K562 (cell line): ENCODE results near the gene ARL6IP6. TPM values are rescaled to one million over a fixed set of nuclear protein-coding genes. Genes with fewer than 3 reads are reported as not detected.

Experiments used
- ATAC-seq: fragments of 200-7000 bp; cut with Tn5 transposase; 3 replicates; pipeline ENCODE4 v1.9.1; 2020; ENCODE audit warnings: moderate library complexity
- BruUV-seq: library from RNA; stranded (reverse); fragments of 400-500 nt; replicated peaks from 2 replicates; lab custom pipeline; 2021; lab: Mats Ljungman, UMichigan
- CTCF ChIA-PET: fragments of 300-600 bp; formaldehyde crosslinking; extraction: SDS; loops from one replicate; lab custom pipeline; 2021; ENCODE audit warnings: low intra/inter-chr PET ratio; lab: Yijun Ruan, JAX
- POLR2A ChIA-PET: fragments of 300-600, 350-650 bp; sonication (Branson Sonifier 250); formaldehyde crosslinking; extraction: SDS; loops from one replicate; lab custom pipeline; 2021; ENCODE audit warnings: antibody characterized with exemption, inconsistent platforms; lab: Yijun Ruan, JAX
- DNase-seq, 4 experiments: peaks; one replicate each; pipeline versions ENCODE4 v3.0.0 to v3.0.0-alpha.2; 2011 to 2018; ENCODE audit warnings: low spot score in 3 of 4, mixed read lengths in 3 of 4; ENCODE audit errors: extremely low read depth in 1 of 4
- FAIRE-seq: peaks from 2 replicates; lab custom pipeline; 2011; peaks lifted over from hg19 to GRCh38; lab: Jason Lieb, UNC
- H2AFZ ChIP-seq: 2 replicates; pipeline ENCODE4 v1.6.0; 2011; ENCODE audit warnings: low read depth, low read length, control low read depth, inconsistent platforms
- H3K27ac ChIP-seq: fragments of 200-600 bp; 3 replicates; pipeline ENCODE4 v1.8.0; 2011; ENCODE audit warnings: low read depth, mild to moderate bottlenecking, control low read depth, inconsistent platforms, low read length, moderate library complexity, mixed read lengths; ENCODE audit errors: extremely low read depth
- H3K27me3 ChIP-seq, 2 experiments: fragments of 300-600 bp in 1 of 2; 2 replicates in 1 of 2; 3 replicates in 1 of 2; pipeline versions ENCODE4 v1.6.0 to v1.8.0; 2011; ENCODE audit warnings: inconsistent platforms in 2 of 2, low read length in 2 of 2, mild to moderate bottlenecking in 1 of 2, mixed read lengths in 1 of 2, moderate library complexity in 1 of 2; ENCODE audit not compliant: control insufficient read depth in 2 of 2, insufficient read depth in 2 of 2
- H3K36me3 ChIP-seq: fragments of 300-600 bp; 3 replicates; pipeline ENCODE4 v1.8.0; 2011; ENCODE audit warnings: mild to moderate bottlenecking, low read length, inconsistent platforms; ENCODE audit not compliant: control insufficient read depth, insufficient read depth
- H3K4me1 ChIP-seq, 2 experiments: fragments of 200-600 bp in 1 of 2; replicated peaks in 1 of 2; 2 replicates in 1 of 2; 3 replicates in 1 of 2; pipeline versions ENCODE4 v1.5.1 to v1.8.0; 2011; ENCODE audit warnings: inconsistent platforms in 2 of 2, low read length in 2 of 2, mild to moderate bottlenecking in 1 of 2, mixed read lengths in 1 of 2, moderate library complexity in 1 of 2; ENCODE audit not compliant: control insufficient read depth in 2 of 2, insufficient read depth in 2 of 2
- H3K4me2 ChIP-seq: 2 replicates; pipeline ENCODE4 v1.6.1; 2011; ENCODE audit warnings: low read length, control low read depth, inconsistent platforms, mixed read lengths; ENCODE audit not compliant: insufficient read depth
- H3K4me3 ChIP-seq: fragments of 200-600 bp; sonication (generic), shearing (Covaris generic); 2 replicates; pipeline ENCODE4 v1.5.1; 2016; ENCODE audit warnings: control low read depth, inconsistent platforms
- H3K79me2 ChIP-seq: fragments of 200-600 bp; 3 replicates; pipeline ENCODE4 v1.8.0; 2011; ENCODE audit warnings: low read length, inconsistent platforms; ENCODE audit not compliant: control insufficient read depth, insufficient read depth
- H3K9ac ChIP-seq, 2 experiments: 2 replicates each; pipeline versions ENCODE4 v1.6.0 to v1.6.1; 2011; ENCODE audit warnings: low read depth in 2 of 2, low read length in 2 of 2, control low read depth in 1 of 2, inconsistent platforms in 1 of 2, mild to moderate bottlenecking in 1 of 2, mixed read lengths in 1 of 2; ENCODE audit not compliant: insufficient read depth in 1 of 2
- H3K9me1 ChIP-seq: one replicate; pipeline ENCODE4 v1.6.0; 2011; ENCODE audit warnings: inconsistent platforms, mild to moderate bottlenecking, low read length, moderate library complexity; ENCODE audit not compliant: control insufficient read depth, insufficient read depth
- H3K9me3 ChIP-seq: replicated peaks from 2 replicates; pipeline ENCODE4 v1.5.1; 2011; ENCODE audit warnings: low read depth, low read length, inconsistent platforms; ENCODE audit not compliant: control insufficient read depth, insufficient read depth
- H4K20me1 ChIP-seq: replicated peaks from 2 replicates; pipeline ENCODE4 v1.6.1; 2011; ENCODE audit warnings: low read length, inconsistent platforms, mixed read lengths; ENCODE audit not compliant: control insufficient read depth, insufficient read depth
- ATF7 ChIP-seq: fragments of 450-650 bp; IDR thresholded peaks from 2 replicates; pipeline ENCODE4 v1.7.1; 2014; ENCODE audit warnings: mild to moderate bottlenecking, moderate library complexity
- RNF219 ChIP-seq: fragments of 250-450 bp; sonication (Bioruptor Pico); IDR thresholded peaks from 2 replicates; pipeline ENCODE4 v1.5.0; 2022; ENCODE audit warnings: mild to moderate bottlenecking
- ZNF561 ChIP-seq: fragments of 450-650 bp; formaldehyde crosslinking; conservative IDR thresholded peaks from 2 replicates; pipeline ENCODE4 v1.4.0; 2020; ENCODE audit warnings: mild to moderate bottlenecking, moderate library complexity
- WGBS: fragments of 100-300 bp; shearing (Covaris generic); methylation state at CpG from one replicate; pipeline ENCODE4 v1.1.6; 2016; ENCODE audit warnings: low coverage, mixed read lengths; ENCODE audit not compliant: insufficient coverage; ENCODE audit errors: missing lambda C conversion rate; 5-methylcytosine and 5-hydroxymethylcytosine counted together
- in situ Hi-C: fragments of 300-500 bp; cut with MboI; formaldehyde crosslinking; loops from 4 replicates; pipeline ENCODE4 v1.15.0; 2018; ENCODE audit warnings: inconsistent platforms, mixed read lengths
- intact Hi-C: fragments of 100-400 bp; cut with micrococcal nuclease; formaldehyde crosslinking; loops from 2 replicates; pipeline ENCODE4 v1.14.2; 2022
- polyA plus RNA-seq, 8 experiments: library from polyadenylated mRNA; depleted of rRNA in 4 of 8; stranded (reverse) in 5 of 8; unstranded in 3 of 8; fragments of >200 nt; fragmentation: Nextera tagmentation in 2 of 8; fragmentation: Illumina TruSeq in 1 of 8; extraction: Ambion mirVana in 2 of 8; extraction: Trizol in 1 of 8; gene quantifications; 2 replicates each; pipeline versions ENCODE4 v1.2.1 to v1.2.3, GENCODE V29; 2011 to 2014; ENCODE audit warnings: inconsistent platforms in 1 of 8, missing spikeins in 1 of 8
- total RNA-seq, 7 experiments: library from RNA; depleted of rRNA in 6 of 7; stranded (reverse); fragments of >200 nt in 6 of 7; fragmentation: Illumina TruSeq in 2 of 7; extraction: Trizol in 2 of 7; gene quantifications; 2 replicates each; pipeline versions ENCODE4 v1.2.1 to v1.2.3, GENCODE V29; 2011 to 2021; ENCODE audit warnings: low replicate concordance in 1 of 7
- TF ChIP-seq, protein P1 (sequence below): fragments of 450-650 bp; formaldehyde crosslinking; IDR thresholded peaks from 2 replicates; pipeline ENCODE4 v1.4.0; 2022; ENCODE audit warnings: missing genetic modification characterization

ARL6IP6 gene
- total and polyA plus RNA-seq, 9 of the 15 experiments (the other 6 are each of a cell fraction or from before 2014, with no cell fraction given) = 19.2 to 98.5 (median 36.2) TPM

DNA sequence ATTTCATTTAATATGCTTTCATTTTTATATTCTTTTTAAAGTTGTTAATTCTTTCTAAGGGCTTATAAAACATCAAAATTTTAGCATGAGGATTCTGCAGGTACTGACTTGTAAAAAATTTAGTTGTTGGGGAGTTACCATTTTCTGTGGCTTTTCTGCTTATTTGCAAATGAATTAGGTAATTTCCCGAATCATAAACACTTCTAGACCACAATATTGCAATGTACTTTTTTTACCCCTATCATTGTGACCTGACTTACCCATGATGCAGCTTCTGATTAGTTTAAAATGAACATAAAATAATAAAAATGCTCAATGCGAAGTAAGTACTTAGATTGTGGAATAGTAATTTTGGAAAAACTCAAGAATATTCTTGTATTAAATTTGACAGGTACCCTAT is 11.4 kb downstream of the ARL6IP6 start:
- Histone ChIP-seq H2AFZ (no peak overlapping the region), H3K27ac (no peak overlapping the region), H4K20me1 (no peaks in the 10 kb centered on the region), H3K9ac (no peak overlapping the region), H3K4me1 (no peaks in the 10 kb centered on the region), H3K4me2 (no peak overlapping the region), H3K9me1 (no peaks in the 10 kb centered on the region), H3K79me2 (peaks cover 59% of the 10 kb centered on the region), H3K27me3 (no peaks in the 10 kb centered on the region), H3K36me3 (peaks cover 38% of the 10 kb centered on the region), H3K4me3 (no peak overlapping the region), H3K9me3 (no peaks in the 10 kb centered on the region)
- no peak for DNase-seq
- TF ChIP-seq ATF7 (no peak), RNF219 (no peak), ZNF561 (CRISPR knock-in tag) (no peak)
- TF ChIP-seq, protein P1, sequence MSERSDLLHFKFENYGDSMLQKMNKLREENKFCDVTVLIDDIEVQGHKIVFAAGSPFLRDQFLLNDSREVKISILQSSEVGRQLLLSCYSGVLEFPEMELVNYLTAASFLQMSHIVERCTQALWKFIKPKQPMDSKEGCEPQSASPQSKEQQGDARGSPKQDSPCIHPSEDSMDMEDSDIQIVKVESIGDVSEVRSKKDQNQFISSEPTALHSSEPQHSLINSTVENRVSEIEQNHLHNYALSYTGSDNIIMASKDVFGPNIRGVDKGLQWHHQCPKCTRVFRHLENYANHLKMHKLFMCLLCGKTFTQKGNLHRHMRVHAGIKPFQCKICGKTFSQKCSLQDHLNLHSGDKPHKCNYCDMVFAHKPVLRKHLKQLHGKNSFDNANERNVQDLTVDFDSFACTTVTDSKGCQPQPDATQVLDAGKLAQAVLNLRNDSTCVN = no peak
- ChIA-PET CTCF (interaction anchor here (1.1 kb wide), 1 partner anchor 13 kb away, joined by 3 read pairs; the partner anchor contains the start of gene PRPF40A), POLR2A (interaction anchor here (0.8 to 1.3 kb wide), 3 partner anchors 10 to 13 kb away, joined by 4 to 5 read pairs (median 4); partner anchors contain the start of gene PRPF40A)
- BruUV-seq = no TSS peak
- no peak for FAIRE-seq
- WGBS = 76% methylated on average over 2 of the region's 2 CpGs
- intact Hi-C loops (no loop called here), in situ Hi-C loops (no loop called here)
- ATAC-seq = no peak
